NCI-H345 (cell line): ENCODE measurements around the gene ADARB1.

ENCODE experiments used
- DNase-seq: peaks from one replicate; lab custom pipeline; 2025; lab: John Stamatoyannopoulos, UW

ADARB1 gene

DNA sequence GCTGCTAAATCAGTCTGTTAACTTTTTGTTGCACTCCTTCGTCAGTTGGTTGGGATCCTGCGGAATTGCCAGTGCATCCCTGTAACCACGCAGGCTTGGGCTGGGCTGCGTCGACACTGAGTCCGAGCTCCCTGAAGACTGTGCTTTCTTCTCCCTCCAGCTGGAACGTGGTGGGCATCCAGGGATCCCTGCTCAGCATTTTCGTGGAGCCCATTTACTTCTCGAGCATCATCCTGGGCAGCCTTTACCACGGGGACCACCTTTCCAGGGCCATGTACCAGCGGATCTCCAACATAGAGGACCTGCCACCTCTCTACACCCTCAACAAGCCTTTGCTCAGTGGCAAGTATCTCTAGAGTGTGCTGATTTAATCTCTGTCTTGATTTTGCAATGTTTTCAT is 130.0 kb downstream of the ADARB1 start:
- DNase-seq, result no peak

DNA sequence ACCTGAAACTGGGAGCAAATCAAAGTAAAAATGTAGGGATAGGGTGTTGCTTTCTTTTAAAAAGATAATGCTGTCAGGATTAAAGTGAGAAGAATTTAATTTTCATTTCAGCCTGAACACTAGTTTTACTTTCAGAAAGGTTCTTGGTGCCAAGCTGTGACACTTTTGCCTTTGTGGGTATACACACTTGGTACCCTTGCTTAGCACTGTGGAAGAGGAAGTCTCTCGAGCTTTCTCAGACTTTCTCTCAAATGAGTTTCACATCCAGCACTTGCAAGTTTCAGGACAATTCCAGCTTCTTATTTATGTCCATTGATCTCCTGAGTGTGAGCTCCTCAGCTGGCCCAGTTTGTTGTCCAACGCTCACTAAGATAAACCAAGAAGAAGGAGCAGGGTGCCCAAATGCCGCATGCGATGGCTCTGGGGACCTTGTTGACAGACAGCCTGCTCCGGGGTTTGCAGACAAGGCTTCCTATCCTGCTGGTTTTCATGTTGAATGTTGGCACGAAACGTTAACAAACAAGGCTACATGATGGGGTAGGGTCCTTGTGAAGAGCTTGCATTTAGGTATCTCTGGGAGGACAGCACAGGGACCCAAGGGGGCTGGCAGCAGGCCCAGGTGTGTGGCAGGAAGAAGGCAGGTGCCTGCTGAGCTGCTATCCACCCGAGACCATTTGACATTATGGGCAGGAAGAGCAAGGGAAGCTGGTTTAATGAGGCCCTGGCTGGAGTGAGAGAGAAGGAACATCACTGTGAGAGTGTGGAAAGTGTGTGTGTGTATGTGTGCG is 133.7 kb downstream of the ADARB1 start:
- DNase-seq, result peak; percentile 89

DNA sequence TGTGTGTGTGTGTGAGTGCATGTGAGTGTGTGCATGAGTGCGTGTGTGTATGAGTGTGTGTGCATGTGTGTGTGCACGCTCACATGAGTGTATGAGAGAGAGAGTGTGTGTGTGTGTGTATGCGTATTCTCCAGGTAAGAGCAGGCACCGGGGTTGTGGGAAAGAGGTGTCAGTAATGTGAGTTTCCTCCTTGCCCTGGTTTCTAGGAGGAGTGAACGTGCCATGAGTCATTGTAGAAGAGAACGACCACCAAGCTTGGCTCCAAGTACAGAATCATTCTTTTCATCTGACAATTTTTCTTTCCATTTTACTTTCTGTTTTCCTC is 134.2 kb downstream of the ADARB1 start:
- DNase-seq, result no peak

DNA sequence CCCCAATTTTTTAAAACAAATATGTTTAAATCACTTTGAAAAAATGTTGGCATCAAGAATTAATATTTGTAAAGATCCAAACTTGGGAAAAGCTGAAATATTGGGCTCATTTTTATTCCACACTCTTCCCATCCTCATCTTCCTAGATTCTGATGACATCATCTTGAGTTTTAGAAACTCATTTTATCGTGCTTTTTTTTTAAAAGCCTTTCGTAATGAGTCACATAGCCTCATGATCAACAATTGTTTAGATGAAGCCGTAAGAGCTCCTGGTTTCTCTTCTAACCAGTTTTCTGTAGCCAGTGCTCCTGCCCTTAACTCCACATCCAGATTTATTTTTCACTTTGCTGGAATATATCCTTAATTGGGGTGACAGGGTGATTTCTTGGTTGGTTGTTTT is 134.7 kb downstream of the ADARB1 start:
- no peak for DNase-seq

DNA sequence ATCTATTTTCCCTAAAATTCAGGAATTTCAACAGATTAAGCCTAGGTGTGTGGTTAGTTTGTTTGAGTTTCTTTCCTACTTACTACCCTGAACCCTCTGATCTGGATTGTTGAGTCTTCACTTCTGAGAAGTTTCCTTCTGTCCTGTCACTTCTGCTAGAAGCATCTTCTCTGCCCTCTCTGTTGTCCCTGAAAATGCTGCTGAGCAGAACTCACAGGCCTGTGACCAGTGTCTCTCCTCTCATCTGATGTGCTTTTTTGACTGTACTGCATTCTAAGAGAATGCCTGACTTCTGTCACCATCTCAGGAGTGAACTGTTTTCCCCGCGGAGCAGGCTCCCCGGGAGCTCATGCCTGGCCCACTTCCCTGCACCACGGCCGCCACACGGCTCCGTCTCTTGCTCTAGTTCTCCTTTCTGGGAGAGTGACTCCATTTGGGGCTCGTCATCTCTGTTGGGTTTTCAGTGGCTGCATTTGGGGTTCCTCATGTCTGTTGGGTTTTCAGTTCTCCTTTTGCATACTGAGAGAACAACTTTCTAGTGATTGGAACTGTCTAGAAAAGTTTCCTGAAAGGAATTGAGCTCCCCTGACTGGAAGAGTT is 135.4 kb downstream of the ADARB1 start:
- DNase-seq, result no peak

DNA sequence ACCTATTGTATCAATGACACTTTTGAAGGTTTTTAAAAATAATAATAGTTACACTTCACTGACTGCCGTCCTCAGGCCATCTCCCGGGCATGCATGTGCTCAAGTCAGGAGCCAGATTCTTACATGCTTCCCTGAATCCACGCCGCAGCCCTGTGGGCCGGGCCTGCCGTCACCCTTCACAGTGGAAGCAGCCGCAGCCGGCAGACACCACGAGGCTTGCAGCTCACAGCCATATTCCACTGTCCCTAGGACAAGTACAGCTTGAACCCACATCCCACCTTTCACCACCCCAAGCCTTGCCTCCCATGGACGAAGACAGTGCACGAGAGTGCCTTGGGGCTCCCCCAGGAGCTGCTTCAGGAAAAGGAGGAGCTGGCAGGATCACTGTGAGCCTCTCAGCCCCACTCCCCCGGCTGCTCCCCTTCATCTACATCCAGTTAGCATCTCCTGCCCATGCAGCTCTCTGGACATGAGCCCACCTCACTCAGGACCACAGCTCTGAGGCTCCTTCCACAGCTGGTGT is 136.1 kb downstream of the ADARB1 start:
- DNase-seq, result no peak

DNA sequence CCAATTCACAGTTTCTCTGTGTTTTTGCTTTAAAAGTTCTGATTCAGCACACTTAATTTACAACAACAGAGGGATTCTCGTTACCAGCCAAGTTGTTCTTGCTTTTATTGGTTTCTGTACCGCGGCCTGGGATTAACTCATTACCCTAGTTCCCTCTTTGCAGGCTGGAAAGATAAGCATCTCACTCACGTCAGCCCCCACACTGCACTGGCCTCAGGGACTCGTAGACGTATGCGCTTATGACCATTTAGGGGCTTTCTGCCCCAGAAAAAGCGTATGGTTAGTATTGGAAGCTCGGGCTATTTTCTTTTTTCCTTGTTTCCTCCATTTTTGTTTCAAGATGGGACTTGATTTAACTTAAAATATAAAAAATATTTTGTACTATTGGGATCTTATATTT is 137.3 kb downstream of the ADARB1 start:
- DNase-seq, result no peak

DNA sequence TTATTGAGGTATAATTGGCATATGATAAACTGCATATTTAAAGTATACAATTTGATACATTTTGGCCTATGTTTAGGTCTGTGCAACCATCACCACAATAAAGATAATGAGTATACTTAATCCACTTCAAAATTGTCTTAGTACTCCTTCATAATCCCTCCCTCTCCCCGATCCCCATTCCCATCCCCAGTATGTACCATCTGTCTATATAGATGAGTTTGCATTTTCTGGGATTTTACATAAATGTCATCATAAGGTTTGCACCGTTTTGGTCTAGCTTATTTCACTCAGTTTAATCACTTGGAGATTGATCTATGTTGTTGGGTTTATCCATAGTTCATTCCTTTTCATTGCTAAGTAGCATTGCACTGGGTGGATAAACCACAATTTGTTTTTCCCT is 139.0 kb downstream of the ADARB1 start:
- DNase-seq, result no peak

DNA sequence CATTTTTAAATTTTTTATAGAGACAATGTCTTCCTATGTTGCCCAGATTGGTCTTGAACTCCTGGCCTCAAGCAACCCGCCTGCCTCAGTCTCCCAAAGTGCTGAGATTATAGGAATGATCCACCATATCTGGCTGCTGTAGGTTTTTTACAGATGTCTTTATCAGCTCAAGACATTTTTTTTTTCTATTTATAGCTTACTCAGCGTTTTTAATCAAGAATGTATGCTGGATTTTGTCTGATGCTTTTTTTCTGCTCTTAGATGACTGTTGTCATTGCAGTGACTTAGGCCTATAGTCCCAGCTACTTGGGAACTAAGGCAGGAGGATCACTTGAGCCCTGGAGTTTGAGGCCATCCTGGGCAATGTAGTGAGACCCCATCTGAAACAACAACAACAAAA is 140.8 kb downstream of the ADARB1 start:
- DNase-seq, result no peak

DNA sequence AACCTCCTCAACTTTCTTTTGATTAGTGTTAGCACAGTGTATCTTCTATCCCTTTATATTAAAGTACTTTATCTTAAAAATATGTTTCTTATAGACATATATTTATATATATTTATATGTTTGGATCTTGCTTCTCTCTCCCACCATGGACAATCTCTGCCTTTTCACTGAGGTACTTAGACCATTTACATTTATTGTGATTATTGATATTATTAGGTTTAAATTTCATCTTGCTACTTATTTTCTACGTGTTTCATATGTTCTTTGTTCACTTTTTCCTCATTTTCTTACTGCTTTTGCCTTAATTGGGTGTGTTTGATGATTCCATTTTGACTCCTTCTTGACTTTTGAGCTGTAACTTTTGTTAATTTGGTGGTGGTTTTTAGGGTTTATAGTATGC is 142.6 kb downstream of the ADARB1 start:
- no peak for DNase-seq

DNA sequence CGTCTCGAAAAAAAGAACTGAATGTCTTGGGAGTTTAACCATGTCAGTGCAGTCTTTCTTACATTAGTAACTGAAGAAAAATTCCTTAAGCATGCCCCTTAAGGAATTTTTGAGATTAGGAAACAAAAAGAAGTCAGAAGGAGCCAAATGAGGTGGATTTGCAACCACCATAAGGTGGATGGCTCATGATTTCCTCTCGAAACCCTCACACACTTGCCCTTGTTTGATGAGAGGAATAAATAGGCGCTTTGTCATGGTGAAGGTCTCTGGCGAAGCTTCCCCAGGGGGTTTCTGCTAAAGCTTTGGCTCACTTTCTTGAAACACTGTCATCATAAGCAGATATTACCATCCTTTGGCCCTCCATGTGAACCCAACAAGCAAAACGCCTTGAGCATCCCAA is 145.1 kb downstream of the ADARB1 start:
- no peak for DNase-seq

DNA sequence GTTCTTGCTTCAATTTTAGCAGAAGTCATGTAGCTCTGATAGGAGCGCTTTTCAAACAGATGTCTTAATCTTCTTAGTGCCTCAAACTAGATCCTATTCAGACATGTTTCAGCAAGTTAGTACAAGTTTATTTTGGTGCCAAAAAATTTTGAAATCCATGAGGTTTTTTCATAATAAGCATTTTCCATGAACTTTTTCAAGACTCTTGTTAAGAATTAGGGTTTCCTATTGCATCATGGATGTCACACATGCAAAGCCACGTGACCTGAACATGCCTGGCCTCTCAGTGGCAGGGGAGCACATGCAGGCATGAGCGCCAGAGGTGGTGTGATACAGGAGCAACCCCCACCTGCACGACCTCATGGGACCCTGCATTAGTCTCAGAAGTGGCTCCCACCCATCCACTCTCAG is 145.7 kb downstream of the ADARB1 start:
- DNase-seq, result no peak

DNA sequence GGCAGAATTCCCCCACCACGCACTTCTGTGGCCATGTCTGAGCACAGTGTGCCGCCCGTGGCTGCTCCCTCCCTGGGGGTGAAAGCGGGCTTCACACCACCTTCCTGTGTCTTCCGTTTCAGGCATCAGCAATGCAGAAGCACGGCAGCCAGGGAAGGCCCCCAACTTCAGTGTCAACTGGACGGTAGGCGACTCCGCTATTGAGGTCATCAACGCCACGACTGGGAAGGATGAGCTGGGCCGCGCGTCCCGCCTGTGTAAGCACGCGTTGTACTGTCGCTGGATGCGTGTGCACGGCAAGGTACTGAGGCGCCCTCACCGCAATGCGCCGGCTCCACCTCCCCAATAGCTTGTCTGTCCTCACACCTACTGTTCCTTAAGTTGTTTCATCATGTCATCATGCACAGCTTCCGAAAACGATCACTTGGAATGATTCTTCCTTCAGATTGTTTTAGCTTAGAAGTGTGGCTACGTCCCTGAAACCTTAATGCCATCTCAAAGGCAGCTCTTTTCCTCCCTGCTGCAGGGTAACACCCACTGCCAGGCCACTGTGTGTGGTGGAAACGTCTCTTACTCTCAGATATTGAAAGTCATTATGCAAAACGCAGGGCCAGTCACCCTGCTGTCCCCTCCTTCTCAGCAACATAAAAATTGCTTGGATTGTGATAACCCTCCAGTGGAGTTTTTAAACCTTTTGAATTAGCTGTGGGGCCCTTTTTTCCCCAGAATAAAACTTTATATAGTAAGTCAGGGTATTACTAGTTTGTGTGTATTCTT is 146.5 kb downstream of the ADARB1 start:
- no peak for DNase-seq

DNA sequence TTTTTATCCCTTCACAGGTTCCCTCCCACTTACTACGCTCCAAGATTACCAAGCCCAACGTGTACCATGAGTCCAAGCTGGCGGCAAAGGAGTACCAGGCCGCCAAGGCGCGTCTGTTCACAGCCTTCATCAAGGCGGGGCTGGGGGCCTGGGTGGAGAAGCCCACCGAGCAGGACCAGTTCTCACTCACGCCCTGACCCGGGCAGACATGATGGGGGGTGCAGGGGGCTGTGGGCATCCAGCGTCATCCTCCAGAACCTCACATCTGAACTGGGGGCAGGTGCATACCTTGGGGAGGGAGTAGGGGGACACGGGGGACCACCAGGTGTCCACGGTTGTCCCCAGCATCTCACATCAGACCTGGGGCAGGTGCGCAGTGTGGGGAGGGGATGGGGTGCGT is 147.6 kb downstream of the ADARB1 start:
- no peak for DNase-seq

DNA sequence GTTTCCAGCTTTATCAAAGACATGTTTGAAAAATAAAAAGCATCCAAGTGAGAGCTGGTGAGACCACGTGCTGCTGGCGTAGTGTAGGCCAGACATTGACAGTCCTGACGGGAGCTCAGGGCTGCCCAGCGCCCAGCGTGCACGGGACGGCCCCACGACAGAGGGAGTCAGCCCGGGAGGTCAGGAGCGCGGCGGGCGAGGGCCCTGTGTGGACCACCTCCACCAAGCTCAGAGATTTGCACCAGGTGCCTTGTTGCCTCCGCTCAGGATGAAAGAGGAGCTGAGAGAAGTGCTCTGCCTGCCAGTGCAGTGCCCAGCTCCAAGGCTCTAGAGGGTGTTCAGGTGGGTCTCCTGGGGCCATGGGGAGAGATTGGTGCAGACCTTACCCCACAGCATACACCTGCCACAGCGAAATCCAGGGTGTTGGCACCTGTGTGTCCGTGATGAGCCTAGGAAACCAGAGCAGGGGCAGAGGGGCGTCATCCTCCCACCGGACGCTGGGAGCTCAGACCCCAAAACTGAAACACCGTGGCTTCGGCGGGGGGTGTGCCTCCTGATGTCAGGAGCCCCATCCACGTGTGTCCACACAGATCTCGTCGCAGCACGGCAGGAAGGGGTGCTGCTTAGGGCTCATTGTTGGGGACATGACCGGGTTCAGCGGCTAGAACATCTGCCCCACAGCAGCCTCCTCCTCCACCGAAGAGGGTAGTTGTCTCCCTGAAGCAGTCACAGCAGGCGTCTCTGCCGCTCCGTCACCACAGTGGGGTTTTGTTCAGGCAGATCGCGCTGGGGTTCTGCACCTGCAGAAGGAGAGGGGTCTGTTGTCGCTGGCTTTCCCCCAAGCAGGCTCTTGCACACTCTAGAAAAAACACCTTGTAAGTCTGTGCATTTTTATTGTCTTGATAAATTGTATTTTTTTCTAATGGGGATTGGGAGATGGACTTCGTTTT is 149.1 kb downstream of the ADARB1 start:
- no peak for DNase-seq

DNA sequence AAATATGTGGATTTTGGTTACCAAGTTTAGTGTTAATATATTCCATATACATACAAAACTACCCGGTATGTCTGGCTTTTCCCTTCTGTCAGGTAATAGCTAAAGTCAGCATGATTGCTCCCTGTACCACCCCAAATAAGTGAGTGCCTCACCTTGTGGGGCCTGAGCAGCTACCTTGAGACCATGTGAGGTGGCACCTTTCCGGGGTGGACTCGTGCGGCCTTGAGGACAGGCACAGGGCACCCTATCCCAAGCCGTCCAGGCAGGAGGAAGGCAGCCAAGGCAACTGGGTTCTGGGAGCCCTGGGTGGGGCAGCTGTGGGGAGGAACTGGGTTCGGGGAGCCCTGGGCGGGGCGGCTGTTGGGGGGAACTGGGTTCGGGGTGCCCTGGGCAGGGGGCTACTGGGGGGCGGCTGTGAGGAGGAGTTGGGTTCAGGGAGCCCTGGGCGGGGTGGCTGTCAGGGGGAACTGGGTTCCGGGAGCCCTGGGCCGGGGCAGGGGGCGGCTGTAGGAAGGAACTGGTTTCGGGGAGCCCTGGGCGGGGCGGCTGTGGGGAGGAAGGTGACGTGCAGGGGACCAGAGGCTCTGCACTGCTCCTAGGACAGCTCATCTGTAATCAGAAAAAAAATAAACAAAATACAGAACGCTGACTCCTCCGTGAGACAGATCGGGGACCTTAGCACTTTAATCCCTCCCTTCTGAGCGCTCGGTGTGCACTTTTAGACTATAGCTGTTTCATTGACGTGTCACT is 150.0 kb downstream of the ADARB1 start:
- DNase-seq, result no peak

DNA sequence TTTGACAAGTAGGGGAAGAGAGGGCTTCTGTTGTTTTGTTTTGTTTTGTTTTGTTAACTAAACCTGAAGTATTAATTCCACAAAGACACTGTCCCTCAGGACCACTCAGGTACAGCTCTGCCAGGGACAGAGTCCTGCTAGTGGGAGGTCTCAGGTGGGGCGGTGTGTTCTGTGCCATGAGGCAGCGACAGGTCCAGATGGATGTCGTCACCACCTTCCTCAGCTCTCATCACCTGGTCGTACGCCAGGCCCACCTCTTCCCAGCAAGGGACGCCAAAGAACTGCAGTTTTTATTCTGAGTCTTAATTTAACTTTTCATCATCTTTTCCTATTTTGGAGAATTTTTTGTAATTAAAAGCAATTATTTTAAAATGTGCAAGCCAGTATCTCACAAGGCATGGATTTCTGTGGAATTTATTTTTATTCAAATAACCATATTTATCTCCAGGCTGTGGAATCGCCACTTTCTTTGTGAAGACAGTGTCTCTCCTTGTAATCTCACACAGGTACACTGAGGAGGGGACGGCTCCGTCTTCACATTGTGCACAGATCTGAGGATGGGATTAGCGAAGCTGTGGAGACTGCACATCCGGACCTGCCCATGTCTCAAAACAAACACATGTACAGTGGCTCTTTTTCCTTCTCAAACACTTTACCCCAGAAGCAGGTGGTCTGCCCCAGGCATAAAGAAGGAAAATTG is 150.8 kb downstream of the ADARB1 start:
- DNase-seq, result no peak

DNA sequence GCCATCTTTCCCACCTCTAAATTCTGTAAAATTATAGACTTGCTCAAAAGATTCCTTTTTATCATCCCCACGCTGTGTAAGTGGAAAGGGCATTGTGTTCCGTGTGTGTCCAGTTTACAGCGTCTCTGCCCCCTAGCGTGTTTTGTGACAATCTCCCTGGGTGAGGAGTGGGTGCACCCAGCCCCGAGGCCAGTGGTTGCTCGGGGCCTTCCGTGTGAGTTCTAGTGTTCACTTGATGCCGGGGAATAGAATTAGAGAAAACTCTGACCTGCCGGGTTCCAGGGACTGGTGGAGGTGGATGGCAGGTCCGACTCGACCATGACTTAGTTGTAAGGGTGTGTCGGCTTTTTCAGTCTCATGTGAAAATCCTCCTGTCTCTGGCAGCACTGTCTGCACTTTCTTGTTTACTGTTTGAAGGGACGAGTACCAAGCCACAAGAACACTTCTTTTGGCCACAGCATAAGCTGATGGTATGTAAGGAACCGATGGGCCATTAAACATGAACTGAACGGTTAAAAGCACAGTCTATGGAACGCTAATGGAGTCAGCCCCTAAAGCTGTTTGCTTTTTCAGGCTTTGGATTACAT is 151.5 kb downstream of the ADARB1 start:
- no peak for DNase-seq

DNA sequence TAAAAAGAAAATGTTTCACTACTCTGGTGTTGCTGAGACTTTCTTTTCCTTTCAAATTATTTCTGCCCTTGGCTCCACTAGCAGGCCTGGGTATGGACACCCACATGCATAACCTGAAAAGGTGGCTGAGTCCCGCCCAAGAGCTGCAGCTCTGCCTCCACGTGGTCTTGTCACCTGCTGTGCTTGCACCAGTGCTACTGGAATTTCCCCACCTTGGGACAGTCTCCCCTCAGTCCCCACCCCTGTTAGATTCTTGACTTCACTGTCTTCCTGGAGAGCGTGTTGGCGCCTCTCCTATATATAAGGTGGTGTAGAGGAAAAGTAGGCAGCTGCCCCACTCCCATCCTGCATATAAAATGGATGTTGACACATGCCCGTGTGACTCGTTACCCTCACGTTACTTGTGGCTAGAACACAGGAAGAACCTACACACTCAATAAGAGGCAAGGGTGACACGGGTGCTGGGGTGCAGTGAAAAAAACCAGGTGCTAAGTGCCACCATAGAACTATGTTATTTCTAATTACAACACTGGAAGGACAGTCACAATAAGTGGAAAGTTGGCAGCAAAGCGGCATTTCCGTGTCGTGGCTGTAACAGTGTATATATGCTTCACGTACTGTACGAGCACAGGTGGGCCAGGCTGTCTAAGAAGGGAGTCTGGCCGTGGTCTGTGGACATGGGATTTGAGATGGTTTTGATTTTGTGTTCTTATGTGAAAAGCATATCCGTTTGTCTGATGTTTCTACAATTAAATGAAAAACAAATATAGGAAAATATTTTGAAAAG is 152.4 kb downstream of the ADARB1 start:
- DNase-seq, result no peak
